GM21526 (cell line): ENCODE measurements around the gene PCNX3.
"Not testable (repeated sequence)": the region's sequence is repeated elsewhere in the genome, so short reads cannot be mapped to it uniquely, and the experiment has no call there.

ENCODE experiments used
- ATAC-seq: cut with Tn5 transposase; IDR thresholded peaks from one replicate; pipeline ENCODE4 v1.9.1; 2021; ENCODE audit warnings: moderate library complexity; ENCODE audit not compliant: unreplicated experiment, low FRiP score

Gene PCNX3

DNA sequence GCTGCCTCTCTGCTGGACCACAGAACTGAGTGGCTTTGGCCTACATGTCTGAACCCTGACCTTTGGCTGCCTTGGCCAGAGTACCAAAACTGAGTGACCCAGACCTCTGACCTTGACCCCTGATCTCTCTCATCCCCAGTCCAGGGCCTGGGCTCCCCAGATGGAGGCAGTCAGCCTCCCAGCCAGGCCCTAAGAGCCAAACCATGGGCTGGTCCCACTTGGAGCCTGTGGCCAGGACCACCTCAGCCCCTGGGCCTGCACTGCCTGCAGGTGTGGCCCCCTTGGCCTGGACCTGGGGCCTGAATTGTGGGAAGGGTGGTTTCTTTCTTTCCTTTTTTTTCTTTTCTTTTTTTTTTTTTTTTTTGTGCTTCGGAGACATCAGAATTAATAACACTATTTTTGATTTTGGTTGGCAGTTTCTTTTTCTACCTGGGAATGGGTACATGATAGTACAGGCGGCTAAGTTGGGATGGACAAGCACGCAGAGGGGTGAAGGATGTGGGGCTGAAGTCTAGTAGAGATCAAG lies 21.5 kb downstream of the PCNX3 start:
- ATAC-seq: no peak

DNA sequence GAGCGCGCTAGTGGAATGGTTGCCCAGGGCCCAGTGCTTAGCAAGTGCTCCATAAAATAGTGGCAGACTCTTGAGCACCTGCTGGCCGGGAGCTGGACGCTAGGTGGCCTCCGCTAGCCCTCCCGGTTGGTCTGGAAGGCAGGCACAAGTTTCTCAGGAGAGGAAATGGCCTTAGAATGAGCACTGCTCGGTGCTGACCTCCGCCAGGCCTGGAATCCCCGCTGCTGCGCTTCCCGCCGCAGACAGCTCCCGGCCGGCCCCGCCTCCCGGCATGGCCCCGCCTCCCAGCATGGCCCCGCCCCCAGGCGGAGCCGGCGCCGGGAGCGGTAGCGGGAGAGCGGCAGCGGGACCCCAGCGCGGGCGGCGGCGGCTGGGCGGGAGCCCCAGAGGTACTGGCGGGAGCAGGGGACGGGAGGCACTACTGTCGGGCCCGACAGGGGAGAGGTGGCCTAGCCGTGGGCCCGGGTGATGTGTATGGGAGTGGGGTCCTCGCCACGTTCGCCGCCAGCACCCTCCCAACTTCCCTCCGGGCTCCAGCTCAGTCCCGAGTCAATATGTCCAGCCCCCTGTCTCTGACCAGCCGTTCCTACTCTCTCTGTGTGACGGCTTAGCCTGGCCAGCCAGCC lies 22.3 kb downstream of the PCNX3 start, which contains the start of gene SIPA1:
Gene SIPA1 (plus strand): TSS at position 308 of the 626 bp plus-strand sequence. CDS start 2,821 bp downstream, outside the sequence.
- peak; percentile 34 for ATAC-seq

DNA sequence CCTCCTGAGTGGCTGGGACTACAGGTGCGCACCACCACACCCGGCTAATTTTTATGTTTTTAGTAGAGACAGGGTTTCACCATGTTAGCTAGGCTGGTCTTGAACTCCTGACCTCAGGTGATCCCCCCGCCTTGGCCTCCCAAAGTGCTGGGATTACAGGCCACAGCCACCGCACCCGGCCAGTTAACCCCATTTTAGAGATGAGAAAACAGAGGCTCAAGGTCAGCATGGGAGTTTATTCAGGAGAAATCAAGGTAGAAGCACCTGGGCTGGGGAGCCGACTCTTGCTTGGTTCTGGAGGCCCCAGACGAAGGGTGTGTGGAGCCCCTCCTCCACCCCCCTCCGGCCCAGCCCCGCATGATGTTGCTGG lies 23.6 kb downstream of the PCNX3 start:
- ATAC-seq: not testable (repeated sequence)

DNA sequence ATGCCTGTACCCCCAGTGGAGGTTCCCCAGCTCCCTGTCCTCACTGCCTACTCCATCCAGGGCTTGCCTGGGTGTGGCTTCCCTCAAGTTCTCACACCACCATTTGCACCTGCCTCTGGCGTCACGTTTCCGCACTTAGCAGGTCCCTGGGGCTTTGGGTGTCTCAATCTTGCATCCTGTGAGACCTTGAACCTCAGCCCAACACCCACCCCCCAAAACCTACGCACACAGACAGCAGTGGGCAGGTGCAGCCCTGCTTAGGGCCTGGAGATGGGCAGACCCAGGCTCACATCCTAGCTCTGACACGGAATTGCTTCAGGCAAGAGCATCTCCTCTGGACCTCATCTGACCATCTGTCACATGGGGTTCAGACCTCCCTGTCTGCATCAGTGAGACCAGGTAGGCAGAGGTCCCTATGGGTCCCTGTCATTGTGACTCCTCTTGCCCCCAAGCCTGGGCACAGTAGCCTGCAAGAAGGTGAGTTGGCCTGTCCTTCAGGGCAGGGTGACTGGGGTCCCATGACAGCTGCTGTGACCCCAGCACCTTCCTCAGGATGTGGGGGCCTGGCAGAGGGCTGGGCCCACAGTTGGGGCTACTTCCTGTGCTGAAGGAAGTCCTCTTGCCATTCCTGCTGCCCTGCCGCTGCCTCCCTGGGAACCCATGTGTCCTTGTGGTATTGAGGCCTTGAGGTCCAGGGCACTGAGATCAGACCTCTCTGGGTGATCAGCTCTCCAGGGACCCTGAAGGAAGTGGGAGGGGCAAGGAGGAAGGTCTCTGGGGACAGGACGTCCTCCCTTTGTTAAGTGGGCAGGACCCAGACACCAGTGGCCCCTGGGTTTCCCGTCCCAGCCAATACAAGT lies 24.3 kb downstream of the PCNX3 start:
- no peak for ATAC-seq

DNA sequence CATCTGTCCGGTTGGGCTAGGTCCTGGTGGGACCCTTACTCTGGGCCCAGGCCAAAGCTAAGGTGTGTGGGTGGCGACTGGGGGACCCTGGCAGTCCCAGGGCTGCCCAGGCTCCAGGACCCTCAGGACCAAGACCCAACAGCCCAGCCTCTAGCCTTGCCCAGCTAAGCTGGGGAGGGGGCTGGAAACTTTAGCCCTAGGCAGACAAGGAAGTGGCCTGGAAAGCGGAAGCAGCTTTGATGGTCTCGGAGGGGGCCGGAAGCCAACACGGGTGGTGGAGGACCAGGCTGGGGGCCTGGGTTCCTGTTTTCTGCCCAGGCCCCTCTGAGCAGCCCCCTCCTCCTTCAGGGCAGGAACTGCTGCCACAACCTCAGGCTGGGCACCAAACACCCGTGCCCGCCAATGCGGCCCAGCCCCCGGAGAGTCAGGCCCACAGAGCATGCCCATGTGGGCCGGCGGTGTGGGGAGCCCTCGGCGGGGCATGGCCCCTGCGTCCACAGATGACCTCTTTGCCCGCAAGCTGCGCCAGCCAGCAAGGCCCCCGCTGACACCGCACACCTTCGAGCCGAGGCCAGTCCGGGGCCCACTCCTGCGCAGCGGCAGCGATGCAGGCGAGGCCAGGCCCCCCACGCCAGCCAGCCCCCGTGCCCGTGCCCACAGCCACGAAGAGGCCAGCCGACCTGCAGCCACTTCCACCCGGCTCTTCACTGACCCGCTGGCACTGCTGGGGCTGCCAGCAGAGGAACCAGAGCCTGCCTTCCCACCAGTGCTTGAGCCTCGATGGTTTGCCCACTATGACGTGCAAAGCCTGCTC lies 25.1 kb downstream of the PCNX3 start:
- ATAC-seq: no peak

DNA sequence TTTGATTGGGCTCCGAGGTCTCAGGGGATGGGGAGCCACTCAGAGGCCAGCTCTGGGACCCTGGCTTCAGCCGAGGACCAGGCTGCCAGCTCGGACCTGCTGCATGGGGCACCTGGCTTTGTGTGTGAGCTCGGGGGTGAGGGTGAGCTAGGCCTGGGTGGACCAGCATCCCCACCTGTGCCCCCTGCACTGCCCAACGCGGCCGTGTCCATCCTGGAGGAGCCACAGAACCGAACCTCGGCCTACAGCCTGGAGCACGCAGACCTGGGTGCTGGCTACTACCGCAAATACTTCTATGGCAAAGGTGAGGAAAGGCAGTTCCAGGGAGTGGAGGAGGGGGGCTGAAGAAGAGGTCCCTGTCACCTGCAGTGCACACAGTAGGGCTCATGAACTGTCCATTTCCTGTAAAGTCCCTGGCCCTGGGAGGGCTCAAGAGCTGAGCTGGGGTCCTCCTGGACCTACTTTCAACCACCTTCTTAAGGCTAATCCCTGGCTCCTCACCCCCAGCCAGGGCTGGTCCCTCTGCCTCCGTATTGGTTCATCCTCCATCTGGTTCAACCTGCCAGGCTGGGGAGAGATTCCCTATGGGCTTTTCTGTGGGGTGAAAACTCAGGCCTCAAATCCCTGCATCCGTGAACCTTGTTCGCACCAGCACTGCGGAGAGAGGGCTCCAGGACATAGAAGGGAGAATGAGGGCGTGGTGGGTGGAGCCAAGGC lies 25.9 kb downstream of the PCNX3 start:
- ATAC-seq: no peak

DNA sequence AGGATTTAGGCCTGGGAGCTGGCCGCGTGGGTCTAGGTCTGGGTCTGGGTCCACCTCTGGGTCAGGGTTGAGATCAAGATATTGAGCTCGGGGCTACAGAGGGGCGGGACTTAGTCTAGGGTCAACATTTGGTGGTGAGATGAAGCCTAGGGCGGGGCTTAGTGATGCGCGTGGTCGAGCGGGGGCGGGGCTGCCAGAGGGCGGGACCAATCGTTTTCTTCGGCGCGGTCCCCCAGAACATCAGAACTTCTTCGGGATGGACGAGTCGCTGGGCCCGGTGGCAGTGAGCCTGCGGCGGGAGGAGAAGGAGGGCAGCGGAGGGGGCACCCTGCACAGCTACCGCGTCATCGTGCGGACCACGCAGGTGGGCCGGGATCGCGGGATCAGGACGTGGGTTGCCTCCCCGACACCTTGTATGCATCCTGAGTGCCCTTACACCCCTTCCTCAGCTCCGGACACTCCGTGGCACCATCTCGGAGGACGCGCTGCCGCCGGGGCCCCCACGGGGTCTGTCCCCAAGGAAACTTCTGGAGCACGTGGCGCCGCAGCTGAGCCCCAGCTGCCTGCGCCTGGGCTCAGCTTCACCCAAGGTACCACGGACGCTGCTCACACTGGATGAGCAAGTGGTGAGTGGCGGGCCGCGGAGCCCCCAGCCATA lies 26.6 kb downstream of the PCNX3 start:
- ATAC-seq: no peak

DNA sequence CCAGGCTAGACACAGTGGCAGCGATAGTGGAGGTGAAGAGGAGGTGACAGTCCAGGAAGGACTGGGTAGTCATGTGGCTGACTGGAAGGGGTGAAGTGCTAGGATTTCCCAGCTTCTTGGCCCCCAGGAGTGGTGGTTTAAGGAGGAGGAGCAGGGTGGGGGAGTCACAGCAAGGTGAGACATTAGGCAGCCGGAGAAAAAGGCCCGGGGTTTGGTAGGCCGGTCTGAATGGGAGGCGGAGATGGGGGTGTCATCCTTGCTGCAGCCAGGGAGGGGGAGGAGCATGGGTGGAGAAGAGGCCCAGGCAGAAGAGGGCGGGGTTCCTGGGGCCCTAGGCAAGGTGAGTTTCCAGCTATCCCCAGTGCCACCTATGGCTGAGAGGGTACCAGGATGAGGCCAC lies 28.4 kb downstream of the PCNX3 start:
- ATAC-seq: no peak

DNA sequence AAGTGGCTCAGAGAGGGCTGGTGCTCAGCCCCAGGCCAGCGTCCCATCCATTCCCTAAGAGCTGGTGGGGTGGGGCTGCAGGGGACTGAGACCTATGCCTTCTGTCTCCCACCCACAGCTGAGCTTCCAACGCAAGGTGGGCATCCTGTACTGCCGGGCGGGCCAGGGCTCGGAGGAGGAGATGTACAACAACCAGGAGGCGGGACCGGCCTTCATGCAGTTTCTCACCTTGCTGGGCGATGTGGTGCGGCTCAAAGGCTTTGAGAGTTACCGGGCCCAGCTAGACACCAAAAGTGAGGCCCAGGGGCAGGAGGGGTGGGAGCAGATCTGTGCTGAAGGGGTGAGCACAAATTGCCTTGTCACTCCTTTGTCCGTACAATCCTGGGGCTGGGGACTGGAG lies 29.3 kb downstream of the PCNX3 start:
- no peak for ATAC-seq

DNA sequence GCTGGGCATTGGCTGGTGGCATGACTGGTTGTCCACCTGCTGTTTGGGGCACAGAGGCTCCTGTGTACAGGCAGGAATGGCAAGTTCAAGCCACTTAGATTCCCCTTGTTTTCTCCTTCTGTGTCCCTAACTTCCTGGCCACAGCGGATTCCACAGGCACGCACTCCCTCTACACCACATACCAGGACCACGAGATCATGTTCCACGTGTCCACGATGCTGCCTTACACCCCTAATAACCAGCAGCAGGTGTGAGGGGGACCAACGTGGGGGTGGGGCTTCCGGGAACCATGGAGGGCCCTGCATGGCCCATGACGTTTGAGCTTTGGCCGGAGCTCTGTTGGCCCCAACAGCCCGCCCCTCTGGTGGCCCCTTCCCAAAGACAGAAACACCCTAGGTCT lies 30.1 kb downstream of the PCNX3 start:
- ATAC-seq: no peak

DNA sequence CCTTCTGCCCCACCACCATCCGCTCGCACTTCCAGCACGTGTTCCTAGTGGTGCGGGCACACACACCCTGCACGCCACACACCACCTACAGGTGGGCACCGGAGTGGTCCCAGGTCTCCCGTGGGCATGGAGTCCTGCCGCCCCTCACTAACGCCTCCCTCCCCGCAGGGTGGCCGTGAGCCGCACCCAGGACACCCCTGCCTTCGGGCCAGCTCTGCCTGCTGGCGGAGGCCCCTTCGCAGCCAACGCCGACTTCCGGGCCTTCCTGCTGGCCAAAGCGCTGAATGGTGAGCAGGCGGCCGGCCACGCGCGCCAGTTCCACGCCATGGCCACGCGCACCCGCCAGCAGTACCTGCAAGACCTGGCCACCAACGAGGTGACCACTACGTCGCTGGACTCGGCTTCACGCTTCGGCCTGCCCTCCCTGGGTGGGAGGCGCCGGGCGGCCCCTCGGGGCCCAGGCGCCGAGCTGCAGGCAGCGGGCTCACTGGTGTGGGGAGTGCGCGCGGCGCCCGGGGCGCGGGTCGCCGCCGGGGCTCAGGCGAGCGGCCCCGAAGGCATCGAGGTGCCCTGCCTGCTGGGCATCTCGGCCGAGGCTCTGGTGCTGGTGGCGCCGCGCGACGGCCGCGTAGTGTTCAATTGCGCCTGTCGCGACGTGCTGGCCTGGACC lies 30.8 kb downstream of the PCNX3 start:
- no peak for ATAC-seq

DNA sequence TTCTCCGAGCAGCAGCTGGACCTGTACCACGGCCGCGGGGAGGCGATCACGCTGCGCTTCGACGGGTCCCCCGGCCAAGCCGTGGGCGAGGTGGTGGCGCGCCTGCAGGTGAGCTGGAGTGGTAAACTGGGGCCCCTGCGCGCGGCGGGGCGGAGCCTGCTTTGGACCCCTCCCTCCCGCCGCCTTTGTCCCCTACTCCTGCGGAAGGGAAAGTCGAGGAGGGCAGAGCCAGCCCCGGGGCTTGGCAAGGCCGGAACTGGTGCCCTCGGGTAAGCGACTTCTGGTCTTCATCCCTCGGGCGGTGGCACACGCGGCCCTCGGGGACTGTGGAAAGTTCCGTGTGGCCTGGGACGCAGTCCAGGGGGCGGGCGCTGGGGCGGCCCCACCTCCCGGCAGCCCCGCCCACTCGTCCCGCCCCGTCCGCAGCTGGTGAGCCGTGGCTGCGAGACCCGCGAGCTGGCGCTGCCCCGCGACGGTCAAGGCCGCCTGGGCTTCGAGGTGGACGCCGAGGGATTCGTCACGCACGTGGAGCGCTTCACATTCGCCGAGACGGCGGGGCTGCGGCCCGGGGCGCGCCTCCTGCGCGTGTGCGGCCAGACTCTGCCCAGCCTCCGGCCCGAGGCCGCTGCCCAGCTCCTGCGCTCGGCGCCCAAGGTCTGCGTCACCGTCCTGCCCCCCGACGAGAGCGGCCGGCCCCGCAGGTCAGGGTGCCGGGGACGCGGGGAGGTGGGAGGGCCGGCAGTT lies 31.6 kb downstream of the PCNX3 start:
- ATAC-seq: no peak

DNA sequence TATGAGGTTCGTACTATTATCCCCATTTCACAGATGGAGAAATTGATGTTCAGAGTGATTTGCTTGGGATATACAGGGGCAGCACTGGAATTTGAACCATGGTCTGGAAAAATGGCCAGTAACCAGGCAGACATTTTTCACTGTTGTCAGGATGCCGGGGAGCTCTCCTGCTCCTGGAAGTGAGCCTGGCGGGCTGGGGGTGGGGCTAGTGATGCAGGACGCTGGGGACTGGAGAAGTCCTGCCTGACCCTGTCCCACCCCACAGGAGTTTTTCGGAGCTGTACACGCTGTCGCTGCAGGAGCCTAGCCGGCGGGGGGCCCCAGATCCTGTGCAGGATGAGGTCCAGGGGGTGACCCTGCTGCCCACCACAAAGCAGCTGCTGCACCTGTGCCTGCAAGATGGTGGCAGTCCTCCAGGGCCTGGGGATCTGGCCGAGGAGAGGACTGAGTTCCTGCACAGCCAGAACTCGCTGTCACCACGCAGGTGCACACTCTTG lies 33.5 kb downstream of the PCNX3 start:
- no peak for ATAC-seq

DNA sequence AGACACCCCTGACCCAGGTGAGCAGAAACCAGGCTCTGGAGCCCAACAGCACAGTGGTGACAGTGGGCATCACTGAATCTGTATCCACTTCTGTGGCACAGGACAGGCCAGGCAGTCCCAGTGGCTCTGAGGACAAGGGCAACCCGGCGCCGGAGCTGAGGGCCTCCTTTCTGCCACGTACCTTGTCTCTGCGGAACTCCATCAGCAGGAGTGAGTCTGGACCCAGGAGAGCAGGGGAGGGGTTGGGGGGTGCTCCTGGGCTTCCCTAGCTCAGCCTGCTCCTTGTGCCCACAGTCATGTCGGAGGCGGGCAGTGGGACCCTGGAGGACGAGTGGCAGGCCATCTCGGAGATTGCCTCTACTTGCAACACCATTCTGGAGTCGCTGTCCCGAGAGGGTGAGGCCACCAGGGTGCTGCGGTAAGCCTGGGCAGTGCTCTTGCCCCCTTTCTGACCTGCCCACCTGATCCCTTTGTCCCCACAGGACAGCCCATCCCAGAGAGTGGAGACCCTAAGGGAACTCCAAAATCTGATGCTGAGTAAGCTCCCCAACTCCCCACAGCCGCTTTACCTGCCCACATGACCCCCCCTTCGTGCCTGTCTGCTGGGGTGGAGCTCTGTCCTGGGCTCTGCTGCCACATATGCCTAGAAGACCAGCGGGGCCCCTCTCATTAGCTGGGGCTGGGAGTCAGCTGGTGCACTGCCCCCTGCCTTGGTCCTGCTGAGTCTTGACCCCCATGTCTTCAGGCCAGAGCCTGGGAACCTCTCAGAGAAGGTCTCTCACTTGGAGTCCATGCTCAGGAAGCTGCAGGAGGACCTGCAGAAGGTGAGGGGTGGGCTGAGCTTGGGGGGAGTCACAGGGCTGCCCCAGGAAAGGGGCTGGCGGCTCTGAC lies 34.3 kb downstream of the PCNX3 start:
- ATAC-seq: no peak

DNA sequence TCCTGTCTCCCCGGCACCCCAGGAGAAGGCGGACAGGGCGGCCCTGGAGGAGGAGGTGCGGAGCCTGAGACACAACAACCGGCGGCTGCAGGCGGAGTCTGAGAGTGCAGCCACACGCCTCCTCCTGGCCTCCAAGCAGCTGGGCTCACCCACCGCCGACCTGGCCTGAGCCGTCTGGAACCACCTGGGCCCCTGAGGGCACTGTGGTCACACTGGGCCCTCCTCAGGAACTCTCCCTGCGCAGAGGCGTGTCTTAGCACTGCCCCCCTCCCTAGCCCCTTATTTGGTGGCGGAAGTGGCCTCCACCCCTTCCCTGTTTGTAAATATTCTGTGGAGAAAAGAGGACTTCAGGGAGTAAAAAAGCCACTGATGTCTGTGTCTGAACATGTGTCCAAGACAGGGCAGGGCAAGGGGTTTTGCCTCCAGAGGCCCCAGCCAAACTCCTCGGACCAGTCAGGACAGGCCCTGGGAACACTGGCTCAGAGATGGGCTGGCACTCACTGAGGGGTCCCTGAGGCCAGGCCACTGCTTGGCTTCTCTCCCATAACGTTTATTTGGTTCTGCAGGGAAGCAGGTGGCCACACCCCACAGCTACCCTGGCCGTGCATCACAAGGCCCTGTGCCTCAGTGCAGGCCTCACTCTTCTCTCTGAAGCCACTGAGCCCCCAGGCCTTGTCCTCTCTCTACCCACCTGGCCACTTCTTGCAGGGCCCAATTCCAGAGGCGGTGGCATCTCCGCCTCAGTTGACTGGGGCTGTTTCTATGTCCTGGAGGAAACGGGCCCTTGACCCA lies 35.2 kb downstream of the PCNX3 start:
- no peak for ATAC-seq

DNA sequence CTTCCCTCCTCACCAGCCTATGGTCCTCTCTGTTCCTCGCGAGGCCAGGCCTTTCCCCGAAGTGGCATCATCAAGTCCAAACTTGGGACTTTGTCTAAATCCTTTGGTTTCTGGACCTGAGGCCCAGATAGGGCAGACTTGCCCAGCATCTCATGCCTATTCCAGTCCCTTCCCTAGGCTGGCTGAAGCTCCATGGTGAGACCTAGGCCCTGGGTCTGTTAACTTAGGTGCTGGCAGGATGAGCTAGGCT lies 35.7 kb downstream of the PCNX3 start:
- no peak for ATAC-seq
